H9 (cell line): ENCODE measurements around the gene FBLN7. TPM values are rescaled to one million over a fixed set of nuclear protein-coding genes. Genes with fewer than 3 reads are reported as not detected.
"Not testable (repeated sequence)": the region's sequence is repeated elsewhere in the genome, so short reads cannot be mapped to it uniquely, and the experiment has no call there.

Experiments
- DNase-seq: peaks from one replicate; pipeline ENCODE4 v3.0.0-alpha.2; 2017
- H2AFZ ChIP-seq: one replicate; pipeline ENCODE4 v1.6.1; 2013; ENCODE audit warnings: mild to moderate bottlenecking, low read length, control low read depth, moderate library complexity
- H2AK5ac ChIP-seq: 2 replicates; pipeline ENCODE4 v1.6.1; 2013; ENCODE audit warnings: low read length, control low read depth, mixed read lengths; ENCODE audit not compliant: insufficient read length
- H2BK120ac ChIP-seq: one replicate; pipeline ENCODE4 v1.6.1; 2013; ENCODE audit warnings: low read depth, mild to moderate bottlenecking, low read length, control low read depth, inconsistent platforms; ENCODE audit not compliant: poor library complexity, severe bottlenecking
- H2BK12ac ChIP-seq: 2 replicates; pipeline ENCODE4 v1.6.1; 2013; ENCODE audit warnings: low read length, control low read depth, mixed read lengths, low read depth; ENCODE audit not compliant: insufficient read length
- H2BK15ac ChIP-seq: 2 replicates; pipeline ENCODE4 v1.6.1; 2013; ENCODE audit warnings: low read depth, low read length, control low read depth
- H2BK20ac ChIP-seq: one replicate; pipeline ENCODE4 v1.6.1; 2013; ENCODE audit warnings: low read depth, mild to moderate bottlenecking, low read length, control low read depth, inconsistent platforms; ENCODE audit not compliant: poor library complexity, severe bottlenecking
- H2BK5ac ChIP-seq: 2 replicates; pipeline ENCODE4 v1.6.1; 2013; ENCODE audit warnings: low read length, control low read depth, mixed read lengths; ENCODE audit not compliant: insufficient read length
- H3K14ac ChIP-seq: 2 replicates; pipeline ENCODE4 v1.6.1; 2013; ENCODE audit warnings: low read length, control low read depth; ENCODE audit not compliant: insufficient read depth
- H3K18ac ChIP-seq: 2 replicates; pipeline ENCODE4 v1.6.1; 2013; ENCODE audit warnings: low read depth, mild to moderate bottlenecking, mixed read lengths, low read length, control low read depth; ENCODE audit not compliant: insufficient read length
- H3K23ac ChIP-seq: 2 replicates; pipeline ENCODE4 v1.6.1; 2013; ENCODE audit warnings: low read length, control low read depth, mixed read lengths, low read depth; ENCODE audit not compliant: insufficient read length
- H3K23me2 ChIP-seq: 2 replicates; pipeline ENCODE4 v1.6.1; 2013; ENCODE audit warnings: low read depth, mild to moderate bottlenecking, mixed read lengths, low read length, control low read depth; ENCODE audit not compliant: insufficient read length, poor library complexity, severe bottlenecking
- H3K27ac ChIP-seq: 2 replicates; pipeline ENCODE4 v1.5.1; 2013; ENCODE audit warnings: low read length, control low read depth, mixed read lengths, low read depth; ENCODE audit not compliant: insufficient read length
- H3K27me3 ChIP-seq: 2 replicates; pipeline ENCODE4 v1.6.1; 2013; ENCODE audit warnings: low read length, control low read depth, inconsistent platforms; ENCODE audit not compliant: insufficient read depth
- H3K4ac ChIP-seq: 2 replicates; pipeline ENCODE4 v1.6.1; 2013; ENCODE audit warnings: low read depth, mild to moderate bottlenecking, control low read depth, inconsistent platforms, low read length, moderate library complexity
- H3K4me1 ChIP-seq: 2 replicates; pipeline ENCODE4 v1.6.1; 2013; ENCODE audit warnings: low read length, control low read depth, inconsistent platforms; ENCODE audit not compliant: insufficient read depth
- H3K4me2 ChIP-seq: 2 replicates; pipeline ENCODE4 v1.6.1; 2013; ENCODE audit warnings: low read length, control low read depth, mixed read lengths; ENCODE audit not compliant: insufficient read length, insufficient read depth
- H3K56ac ChIP-seq: 2 replicates; pipeline ENCODE4 v1.6.1; 2013; ENCODE audit warnings: low read depth, mild to moderate bottlenecking, mixed read lengths, low read length, control low read depth; ENCODE audit not compliant: insufficient read length
- H3K79me1 ChIP-seq: 2 replicates; pipeline ENCODE4 v1.6.1; 2013; ENCODE audit warnings: low read depth, mild to moderate bottlenecking, moderate library complexity, low read length, control low read depth, inconsistent platforms; ENCODE audit not compliant: insufficient read depth, poor library complexity, severe bottlenecking
- H3K79me2 ChIP-seq: 2 replicates; pipeline ENCODE4 v1.6.1; 2013; ENCODE audit warnings: low read length, control low read depth, inconsistent platforms; ENCODE audit not compliant: insufficient read depth
- H3K9ac ChIP-seq: 2 replicates; pipeline ENCODE4 v1.6.1; 2013; ENCODE audit warnings: low read length, control low read depth, mixed read lengths; ENCODE audit not compliant: insufficient read length; ENCODE audit errors: extremely low read depth
- H3K9me3 ChIP-seq: one replicate; pipeline ENCODE4 v1.6.1; 2013; ENCODE audit warnings: low read depth, low read length, inconsistent platforms; ENCODE audit not compliant: control insufficient read depth
- H3T11ph ChIP-seq: one replicate; pipeline ENCODE4 v1.6.1; 2013; ENCODE audit warnings: mild to moderate bottlenecking, low read length, control low read depth, inconsistent platforms
- H4K20me1 ChIP-seq: one replicate; pipeline ENCODE4 v1.6.1; 2013; ENCODE audit not compliant: control insufficient read depth, insufficient read length, insufficient read depth
- H4K5ac ChIP-seq: 2 replicates; pipeline ENCODE4 v1.6.1; 2013; ENCODE audit warnings: low read depth, mild to moderate bottlenecking, mixed read lengths, low read length, control low read depth; ENCODE audit not compliant: insufficient read length
- H4K8ac ChIP-seq: replicated peaks from 2 replicates; pipeline ENCODE4 v1.6.1; 2013; ENCODE audit warnings: low read length, control low read depth, mixed read lengths, low read depth; ENCODE audit not compliant: insufficient read length
- H4K91ac ChIP-seq: 2 replicates; pipeline ENCODE4 v1.6.1; 2013; ENCODE audit warnings: low read depth, mild to moderate bottlenecking, moderate library complexity, mixed read lengths, low read length, control low read depth; ENCODE audit not compliant: insufficient read length
- H3K27ac Mint-ChIP-seq, 3 experiments: 2 replicates in 2 of 3; 3 replicates in 1 of 3; pipeline ENCODE4 v1.8.0; 2020 to 2021; ENCODE audit warnings: mixed read lengths in 3 of 3, mild to moderate bottlenecking in 1 of 3, moderate library complexity in 1 of 3
- H3K27me3 Mint-ChIP-seq: 2 replicates; pipeline ENCODE4 v1.8.0; 2021; ENCODE audit warnings: low read depth, mild to moderate bottlenecking, moderate library complexity, mixed read lengths
- H3K36me3 Mint-ChIP-seq, 3 experiments: 2 replicates in 2 of 3; 3 replicates in 1 of 3; pipeline ENCODE4 v1.8.0; 2020 to 2021; ENCODE audit warnings: low read depth in 3 of 3, mixed read lengths in 3 of 3; ENCODE audit not compliant: insufficient read depth in 1 of 3
- H3K4me1 Mint-ChIP-seq, 2 experiments: 2 replicates each; pipeline ENCODE4 v1.8.0; 2020; ENCODE audit warnings: mixed read lengths in 2 of 2
- H3K4me3 Mint-ChIP-seq, 2 experiments: 2 replicates in 1 of 2; 3 replicates in 1 of 2; pipeline ENCODE4 v1.8.0; 2020 to 2021; ENCODE audit warnings: mild to moderate bottlenecking in 2 of 2, mixed read lengths in 2 of 2, moderate library complexity in 1 of 2
- H3K9me3 Mint-ChIP-seq, 2 experiments: 2 replicates in 1 of 2; 3 replicates in 1 of 2; pipeline ENCODE4 v1.8.0; 2020; ENCODE audit warnings: mild to moderate bottlenecking in 2 of 2, mixed read lengths in 2 of 2, moderate library complexity in 1 of 2
- WGBS: extraction: QIAGEN DNeasy Blood & Tissue Kit; methylation state at CpG from one replicate; pipeline ENCODE4 v1.1.7; 2013; ENCODE audit warnings: missing lambda C conversion rate, low lambda C conversion rate, mixed read lengths; ENCODE audit not compliant: insufficient read length; ENCODE audit errors: extremely low coverage; 5-methylcytosine and 5-hydroxymethylcytosine counted together
- total RNA-seq: library from RNA; stranded (reverse); gene quantifications from 2 replicates; pipeline ENCODE4 v1.2.1, GENCODE V29; 2021

FBLN7 gene
- total RNA-seq, 1 experiment from 2014 or later = 1.3 TPM

DNA sequence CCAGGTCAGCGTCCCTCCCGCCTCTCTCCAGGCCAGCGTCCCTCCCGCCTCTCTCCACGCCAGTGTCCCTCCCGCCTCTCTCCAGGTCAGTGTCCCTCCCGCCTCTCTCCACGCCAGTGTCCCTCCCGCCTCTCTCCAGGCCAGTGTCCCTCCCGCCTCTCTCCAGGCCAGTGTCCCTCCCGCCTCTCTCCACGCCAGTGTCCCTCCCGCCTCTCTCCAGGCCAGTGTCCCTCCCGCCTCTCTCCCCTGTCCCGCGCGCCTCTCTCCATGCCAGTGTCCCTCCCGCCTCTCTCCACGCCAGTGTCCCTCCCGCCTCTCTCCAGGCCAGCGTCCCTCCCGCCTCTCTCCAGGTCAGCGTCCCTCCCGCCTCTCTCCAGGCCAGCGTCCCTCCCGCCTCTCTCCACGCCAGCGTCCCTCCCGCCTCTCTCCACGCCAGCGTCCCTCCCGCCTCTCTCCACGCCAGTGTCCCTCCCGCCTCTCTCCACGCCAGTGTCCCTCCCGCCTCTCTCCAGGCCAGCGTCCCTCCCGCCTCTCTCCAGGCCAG lies 1.5 kb downstream of the FBLN7 start:
- H3K27ac ChIP-seq, H2BK120ac ChIP-seq, H2BK12ac ChIP-seq, H4K5ac ChIP-seq, H2AK5ac ChIP-seq, H3K27ac Mint-ChIP-seq, H4K8ac ChIP-seq, H3K18ac ChIP-seq, H3K4me1 ChIP-seq, H3K23ac ChIP-seq, H3K79me1 ChIP-seq, H3K14ac ChIP-seq, H4K91ac ChIP-seq, DNase-seq, H3K4ac ChIP-seq, H3K9me3 ChIP-seq, H4K20me1 ChIP-seq, H2AFZ ChIP-seq, H2BK20ac ChIP-seq, H3K56ac ChIP-seq, H2BK15ac ChIP-seq, H3K36me3 Mint-ChIP-seq, H3K9ac ChIP-seq, H3K9me3 Mint-ChIP-seq, H3K79me2 ChIP-seq, H3T11ph ChIP-seq, H2BK5ac ChIP-seq, H3K23me2 ChIP-seq: not testable (repeated sequence)
- no CpG with 5 or more reads among the region's 38 CpGs for WGBS
- peaks cover 76% of the 10 kb centered on the region for H3K27me3 Mint-ChIP-seq
- H3K4me1 Mint-ChIP-seq = peaks cover 6 to 18% of the 10 kb centered on the region in 2 experiments
- H3K4me3 Mint-ChIP-seq = peak overlapping the region; percentile 58 to 82; a peak in 4 of 5 replicates
- Histone ChIP-seq H3K27me3 (peaks cover 26% of the 10 kb centered on the region), H3K4me2 (peak overlapping the region; percentile 39)
